Natural killer cell (primary cell): ENCODE measurements around the gene KIF25. TPM values are rescaled to one million over a fixed set of nuclear protein-coding genes. Genes with fewer than 3 reads are reported as not detected.

ENCODE experiments used
- ATAC-seq, 3 donors: fragments of 150-1000 bp in 2 of 3; fragments of 200-7000 bp in 1 of 3; cut with Tn5 transposase; 1 replicate in 1 of 3; 2 replicates in 2 of 3; pipeline ENCODE4 v1.10.0; 2021; ENCODE audit warnings: mild to moderate bottlenecking in 2 of 3, moderate library complexity in 2 of 3
- DNase-seq, 2 donors: peaks; one replicate each; pipeline versions ENCODE4 v3.0.0 to v3.0.0-alpha.2; 2013 to 2021; ENCODE audit warnings: mixed read lengths in 1 of 2
- H3K27ac ChIP-seq: one replicate; pipeline ENCODE4 v1.5.1; 2013; ENCODE audit warnings: mild to moderate bottlenecking, low read length
- H3K27me3 ChIP-seq: one replicate; pipeline ENCODE4 v1.6.1; 2013; ENCODE audit warnings: low read length; ENCODE audit not compliant: control insufficient read depth, insufficient read depth
- H3K36me3 ChIP-seq: one replicate; pipeline ENCODE4 v1.6.1; 2013; ENCODE audit warnings: low read length; ENCODE audit not compliant: control insufficient read depth, insufficient read depth
- H3K4me1 ChIP-seq: one replicate; pipeline ENCODE4 v1.6.1; 2013; ENCODE audit warnings: low read length; ENCODE audit not compliant: control insufficient read depth, insufficient read depth
- H3K4me3 ChIP-seq: one replicate; pipeline ENCODE4 v1.5.1; 2013; ENCODE audit warnings: low read length
- H3K9me3 ChIP-seq: one replicate; pipeline ENCODE4 v1.6.1; 2013; ENCODE audit warnings: low read length; ENCODE audit not compliant: control insufficient read depth, insufficient read depth
- H3K27ac Mint-ChIP-seq, 2 donors: one replicate each; pipeline ENCODE4 v1.8.0; 2022; ENCODE audit warnings: mild to moderate bottlenecking in 2 of 2, mixed read lengths in 2 of 2, moderate library complexity in 1 of 2
- H3K27me3 Mint-ChIP-seq, 2 donors: one replicate each; pipeline ENCODE4 v1.8.0; 2022; ENCODE audit warnings: low read depth in 2 of 2, mixed read lengths in 2 of 2
- H3K36me3 Mint-ChIP-seq: one replicate; pipeline ENCODE4 v1.8.0; 2022; ENCODE audit warnings: mixed read lengths
- H3K4me1 Mint-ChIP-seq, 2 donors: one replicate each; pipeline ENCODE4 v1.8.0; 2022; ENCODE audit warnings: mixed read lengths in 2 of 2
- H3K4me3 Mint-ChIP-seq: one replicate; pipeline ENCODE4 v1.8.0; 2022; ENCODE audit warnings: mild to moderate bottlenecking, moderate library complexity, mixed read lengths
- H3K9me3 Mint-ChIP-seq, 2 donors: one replicate each; pipeline ENCODE4 v1.8.0; 2022; ENCODE audit warnings: mixed read lengths in 2 of 2
- CTCF ChIP-seq: fragments of 200-600 bp; IDR thresholded peaks from one replicate; pipeline ENCODE4 v1.8.0; 2022; ENCODE audit warnings: antibody characterized with exemption
- WGBS: methylation state at CpG from one replicate; pipeline ENCODE4 v1.1.7; 2013; ENCODE audit warnings: missing lambda C conversion rate; ENCODE audit not compliant: insufficient coverage; 5-methylcytosine and 5-hydroxymethylcytosine counted together
- intact Hi-C: fragments of 100-400 bp; cut with micrococcal nuclease; formaldehyde crosslinking; loops from one replicate; pipeline ENCODE4 v1.14.2; 2022
- total RNA-seq, 4 donors: library from RNA; stranded (reverse); fragments of 120-200 nt in 1 of 4; gene quantifications; one replicate each; pipeline versions ENCODE4 v1.2.3 to v1.2.4, GENCODE V29; 2013 to 2022

KIF25 gene
- total RNA-seq, 3 donors from 2014 or later (not counting 1 experiment from before 2014, with no cell fraction given), result not detected

GRCh38 chr6:168039301-168039700 is 41.8 kb downstream of the KIF25 start:
- ATAC-seq (no peak), DNase-seq (no peak)
- 95% methylated on average over 3 of the region's 4 CpGs for WGBS
- peaks cover 6 to 18% of the 10 kb centered on the region in 2 donors for H3K27me3 Mint-ChIP-seq
- H3K36me3 Mint-ChIP-seq, result no peaks in the 10 kb centered on the region
- H3K9me3 ChIP-seq, result peaks cover 39% of the 10 kb centered on the region
- H3K27ac Mint-ChIP-seq, result no peak overlapping the region
- H3K27me3 ChIP-seq, result no peaks in the 10 kb centered on the region
- no peak for TF ChIP-seq CTCF
- H3K9me3 Mint-ChIP-seq, result peaks cover 2 to 4% of the 10 kb centered on the region in 2 donors
- no peak overlapping the region for H3K27ac ChIP-seq
- no peak overlapping the region for H3K4me3 Mint-ChIP-seq
- H3K4me1 Mint-ChIP-seq, result peaks cover 16 to 19% of the 10 kb centered on the region in 2 donors
- no peak overlapping the region for H3K4me3 ChIP-seq
- intact Hi-C loops, result no loop called here
- no peaks in the 10 kb centered on the region for H3K4me1 ChIP-seq
- H3K36me3 ChIP-seq, result no peaks in the 10 kb centered on the region

GRCh38 chr6:168039849-168040248 is 42.4 kb downstream of the KIF25 start:
- intact Hi-C loops, result no loop called here
- peaks cover 6 to 14% of the 10 kb centered on the region in 2 donors for H3K27me3 Mint-ChIP-seq
- no peak overlapping the region for H3K27ac Mint-ChIP-seq
- TF ChIP-seq CTCF, result no peak
- 87% methylated on average over 13 of the region's 13 CpGs for WGBS
- no peaks in the 10 kb centered on the region for H3K36me3 Mint-ChIP-seq
- Histone ChIP-seq H3K27ac (no peak overlapping the region), H3K4me3 (no peak overlapping the region), H3K9me3 (peaks cover 39% of the 10 kb centered on the region), H3K27me3 (no peaks in the 10 kb centered on the region), H3K36me3 (no peaks in the 10 kb centered on the region), H3K4me1 (no peaks in the 10 kb centered on the region)
- ATAC-seq, result no peak
- DNase-seq, result no peak
- H3K9me3 Mint-ChIP-seq, result peaks cover 2 to 4% of the 10 kb centered on the region in 2 donors
- H3K4me3 Mint-ChIP-seq, result no peak overlapping the region
- peaks cover 14 to 18% of the 10 kb centered on the region in 2 donors for H3K4me1 Mint-ChIP-seq

GRCh38 chr6:168040856-168041496 is 43.5 kb downstream of the KIF25 start:
- Histone ChIP-seq H3K36me3 (no peaks in the 10 kb centered on the region), H3K4me1 (no peaks in the 10 kb centered on the region), H3K27ac (no peak overlapping the region), H3K27me3 (no peaks in the 10 kb centered on the region), H3K9me3 (peaks cover 35% of the 10 kb centered on the region), H3K4me3 (no peak overlapping the region)
- Mint-ChIP-seq H3K27ac (no peak overlapping the region), H3K4me1 (peaks cover 4 to 6% of the 10 kb centered on the region in 2 donors), H3K27me3 (peaks cover 3 to 7% of the 10 kb centered on the region in 2 donors), H3K9me3 (peaks cover 2 to 4% of the 10 kb centered on the region in 2 donors), H3K4me3 (no peak overlapping the region), H3K36me3 (no peaks in the 10 kb centered on the region)
- WGBS, result 96% methylated on average over 15 of the region's 15 CpGs
- DNase-seq (no peak), ATAC-seq (no peak)
- intact Hi-C loops, result no loop called here
- TF ChIP-seq CTCF, result no peak

- no peak for ATAC-seq
- no peak overlapping the region for H3K27ac ChIP-seq
- no peak for TF ChIP-seq CTCF
- H3K27me3 ChIP-seq, result no peaks in the 10 kb centered on the region
- no peak for DNase-seq
- no peaks in the 10 kb centered on the region for H3K36me3 Mint-ChIP-seq
- H3K27me3 Mint-ChIP-seq, result no peaks in the 10 kb centered on the region
- H3K4me1 ChIP-seq, result no peaks in the 10 kb centered on the region
- peaks cover 35% of the 10 kb centered on the region for H3K9me3 ChIP-seq
- H3K4me3 Mint-ChIP-seq, result no peak overlapping the region
- 94% methylated on average over 15 of the region's 15 CpGs for WGBS
- no peak overlapping the region for H3K27ac Mint-ChIP-seq
- H3K36me3 ChIP-seq, result no peaks in the 10 kb centered on the region
- H3K4me3 ChIP-seq, result no peak overlapping the region
- intact Hi-C loops, result no loop called here
- no peaks in the 10 kb centered on the region for H3K4me1 Mint-ChIP-seq
- peaks cover 2 to 4% of the 10 kb centered on the region in 2 donors for H3K9me3 Mint-ChIP-seq
Measured at GRCh38 chr6:168041928-168042327, 44.5 kb downstream of the KIF25 start.
